Posterior vena cava (tissue), 2 donors: Measurements from ENCODE around the gene LRBA. TPM values are rescaled to one million over a fixed set of nuclear protein-coding genes. Genes with fewer than 3 reads are reported as not detected.
"Not testable (repeated sequence)": the region's sequence is repeated elsewhere in the genome, so short reads cannot be mapped to it uniquely, and the experiment has no call there.

Experiments
- DNase-seq: peaks from one replicate; pipeline ENCODE4 v3.0.0-alpha.2; 2020; ENCODE audit warnings: low spot score
- intact Hi-C, 2 donors: fragments of 100-400 bp; cut with DNase I; formaldehyde crosslinking; loops; one replicate each; pipeline versions ENCODE4 v1.14.1 to v1.14.2; 2022 to 2023
- total RNA-seq, 2 donors: library from RNA; stranded (reverse); fragmentation: NEBNext Ultra II Directional; extraction: Animal tissue kit (Norgen Biotek cat#: 25700); gene quantifications; one replicate each; pipeline ENCODE4 v1.2.1, GENCODE V29; 2021
- donor health status: DM: yes; HTN: yes; CAD: no.
- donor health status: DM: yes; HTN: yes; CAD: no.

LRBA gene
- total RNA-seq, 2 donors from 2014 or later, result 21.0 to 23.0 TPM

GRCh38 chr4:150952167-150952845 is 62.8 kb downstream of the LRBA start:
- no peak for DNase-seq
- intact Hi-C loops, result no loop called here

DNA sequence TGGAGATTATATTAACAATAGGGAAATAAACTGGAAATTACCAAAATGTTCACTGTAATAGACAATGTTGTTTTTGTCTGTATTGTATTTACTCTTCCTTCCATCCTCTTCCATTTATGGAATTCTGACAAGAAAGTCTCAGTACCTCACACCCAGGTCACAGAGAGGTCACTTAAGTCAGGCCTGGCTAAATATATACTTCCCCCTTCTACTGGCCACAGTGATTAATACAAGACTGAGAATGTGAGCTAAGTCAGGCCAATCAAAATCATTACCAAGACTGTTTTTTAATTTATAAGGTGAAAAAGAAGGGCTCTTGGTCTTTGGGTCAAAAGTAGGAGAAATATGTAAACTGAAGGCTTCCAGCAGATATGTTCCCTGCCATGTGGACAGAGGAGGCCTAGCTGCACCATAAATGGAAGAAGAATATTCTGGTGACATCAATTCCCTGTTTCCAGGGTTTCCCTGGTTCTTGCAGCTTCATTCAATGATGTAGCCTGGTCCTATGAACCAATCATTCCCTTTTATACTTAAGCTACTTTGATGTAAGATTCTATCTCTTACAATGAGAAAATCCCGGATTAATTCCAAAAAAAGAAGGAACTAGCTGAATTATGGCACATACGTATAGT is 64.3 kb downstream of the LRBA start:
- DNase-seq, result no peak
- intact Hi-C loops, result no loop called here

DNA sequence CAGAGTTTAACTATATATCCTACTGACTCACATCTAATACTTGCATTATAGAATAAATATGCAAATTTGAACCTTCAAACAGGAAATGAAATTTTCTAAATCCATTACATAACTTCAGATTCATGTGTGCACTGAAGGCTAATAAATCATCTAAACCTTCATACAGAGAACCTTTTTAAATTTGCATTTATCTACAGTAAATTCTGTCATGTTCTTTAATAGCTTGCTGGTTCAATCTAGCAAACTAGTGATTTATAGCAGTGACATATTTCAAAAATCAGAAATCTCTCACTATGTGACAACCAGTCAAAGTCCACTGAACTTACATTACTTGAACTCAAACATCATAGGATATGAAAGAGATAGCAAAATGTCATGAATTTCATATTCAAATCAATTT is 65.1 kb downstream of the LRBA start:
- intact Hi-C loops, result no loop called here

DNA sequence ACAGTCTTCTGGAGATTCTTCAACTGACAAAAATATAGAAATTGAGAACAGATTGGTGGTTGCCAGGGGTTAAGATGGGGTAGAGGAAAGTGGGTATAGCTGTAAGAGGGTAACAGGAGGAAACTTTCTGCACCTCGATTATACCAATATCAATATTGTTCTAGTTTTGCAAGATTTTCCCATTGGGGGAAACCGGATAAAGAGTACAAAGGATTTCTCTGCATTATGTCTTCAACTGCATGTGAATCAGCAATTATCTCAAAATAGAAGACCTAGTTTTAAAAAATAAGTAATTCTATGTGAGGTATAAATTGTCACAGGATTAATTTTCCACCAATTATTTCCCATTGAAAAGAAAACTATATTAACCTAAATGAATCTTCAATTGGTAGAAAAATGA is 65.7 kb downstream of the LRBA start:
- intact Hi-C loops, result no loop called here
- no peak for DNase-seq

More for the DNA sequence above, 65.1 kb downstream of the LRBA start:
- DNase-seq, result no peak

DNA sequence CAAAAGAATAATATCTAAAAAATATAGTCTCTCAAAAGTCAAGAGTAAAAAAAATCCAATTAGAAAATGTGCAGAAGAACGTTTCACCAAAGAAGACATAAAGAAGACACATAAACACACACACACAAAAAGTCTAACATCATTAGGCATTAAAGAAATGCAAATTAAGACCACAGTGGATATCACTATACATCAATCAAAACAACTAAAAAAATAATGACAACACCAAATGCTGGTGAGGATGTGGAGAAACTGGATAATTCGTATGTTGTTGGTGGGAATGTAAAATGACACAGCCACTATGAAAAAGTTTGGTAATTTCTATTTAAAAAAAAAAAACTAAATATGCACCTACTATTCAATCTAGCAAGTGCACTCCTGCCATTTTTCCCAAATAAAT is 66.4 kb downstream of the LRBA start:
- intact Hi-C loops, result no loop called here
- no peak for DNase-seq

GRCh38 chr4:150948074-150948473 is 67.0 kb downstream of the LRBA start:
- DNase-seq, result no peak
- intact Hi-C loops, result no loop called here

DNA sequence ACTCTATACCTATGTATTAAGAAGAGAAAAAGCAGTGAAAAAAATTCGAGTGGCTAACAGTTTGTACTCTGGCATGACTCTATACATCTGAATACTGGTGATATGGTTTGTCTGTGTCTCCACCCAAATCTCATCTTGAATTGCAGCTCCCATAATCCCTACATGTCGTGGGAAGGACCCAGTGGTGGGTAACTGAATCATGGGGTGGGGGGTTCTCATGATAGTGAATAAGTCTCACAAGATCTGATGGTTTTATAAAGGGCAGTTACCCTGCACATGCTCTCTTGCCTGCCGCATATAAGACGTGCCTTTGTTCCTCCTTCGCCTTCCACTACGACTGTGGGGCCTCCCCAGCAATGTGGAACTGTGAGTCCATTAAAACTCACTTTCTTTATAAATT is 70.4 kb downstream of the LRBA start:
- intact Hi-C loops, result no loop called here
- no peak for DNase-seq

GRCh38 chr4:150943818-150944217 is 71.3 kb downstream of the LRBA start:
- intact Hi-C loops, result no loop called here

GRCh38 chr4:150943126-150943525 is 72.0 kb downstream of the LRBA start:
- intact Hi-C loops, result no loop called here
- no peak for DNase-seq

More at GRCh38 chr4:150943818-150944217, 71.3 kb downstream of the LRBA start:
- DNase-seq, result no peak

- intact Hi-C loops, result no loop called here
- DNase-seq, result no peak
Observed at GRCh38 chr4:150942539-150942938, 72.5 kb downstream of the LRBA start.

DNA sequence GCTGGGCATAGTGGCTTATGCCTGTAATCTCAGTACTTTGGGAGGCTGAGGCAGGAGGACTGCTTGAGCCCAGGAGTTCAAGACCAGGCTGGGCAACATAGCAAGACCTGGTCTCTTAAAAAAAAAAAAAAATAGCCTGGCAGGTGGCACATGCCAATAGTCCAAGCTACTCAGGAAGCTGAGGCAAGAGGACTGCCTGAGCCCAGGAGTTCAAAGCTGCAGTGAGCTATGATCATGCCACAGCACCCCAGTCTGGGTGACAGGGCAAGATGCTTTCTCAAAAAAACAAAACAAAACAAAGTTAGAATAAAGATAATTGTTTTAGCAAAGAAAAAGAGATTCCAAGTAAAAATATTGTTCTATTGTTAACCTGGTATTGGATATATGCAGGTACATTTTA is 75.0 kb downstream of the LRBA start:
- intact Hi-C loops, result no loop called here
- DNase-seq, result no peak

DNA sequence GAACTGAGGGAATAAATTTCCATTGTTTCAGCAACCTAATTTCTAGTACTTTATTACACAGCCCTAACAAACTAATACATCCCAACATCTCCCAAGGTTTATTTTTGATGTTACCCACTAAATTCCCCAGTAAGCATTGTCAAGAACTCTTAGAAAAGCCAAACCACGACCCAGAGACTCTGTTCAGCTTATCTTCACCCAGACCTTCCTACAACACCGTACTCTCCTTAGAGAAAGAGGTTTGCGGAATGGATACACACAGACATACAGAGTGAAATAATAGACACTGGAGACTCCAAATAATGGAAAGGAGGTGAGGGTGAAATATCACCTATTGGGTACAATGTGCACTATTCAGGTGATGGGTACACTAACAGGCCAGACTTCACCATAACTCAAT is 75.6 kb downstream of the LRBA start:
- no peak for DNase-seq
- intact Hi-C loops, result no loop called here

DNA sequence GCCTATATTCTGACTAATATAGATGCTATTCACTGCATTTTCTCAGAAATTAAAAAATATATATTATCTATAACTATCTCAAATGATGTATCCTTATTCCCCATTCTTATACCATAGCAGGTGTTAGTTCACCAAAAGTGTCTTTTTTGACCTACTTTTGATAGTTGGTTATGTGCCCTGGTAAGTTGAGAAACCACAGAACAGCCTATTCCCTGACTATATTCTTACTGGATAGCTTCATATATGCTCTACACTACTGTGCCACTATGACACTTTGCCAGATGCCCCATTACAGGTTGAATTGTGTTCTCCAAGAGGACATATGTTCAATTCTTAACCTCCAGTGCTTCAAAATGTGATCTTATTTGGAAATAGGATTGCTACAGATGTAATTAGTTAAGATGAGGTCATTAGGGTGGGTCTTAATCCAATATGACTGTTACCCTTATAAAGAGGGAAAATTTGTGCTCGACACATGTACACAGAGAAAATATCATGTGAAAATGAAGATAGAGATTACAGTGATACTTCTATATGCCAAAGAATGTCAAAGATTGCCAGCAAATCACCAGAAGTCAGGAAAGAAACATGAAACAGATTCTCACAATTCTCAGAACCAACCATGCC is 76.1 kb downstream of the LRBA start:
- no peak for DNase-seq
- intact Hi-C loops, result no loop called here

- intact Hi-C loops, result no loop called here
- DNase-seq, result no peak
Observed at GRCh38 chr4:150938417-150938816, 76.7 kb downstream of the LRBA start.

GRCh38 chr4:150934022-150934421 is 81.1 kb downstream of the LRBA start:
- intact Hi-C loops, result no loop called here
- no peak for DNase-seq

GRCh38 chr4:150931796-150932195 is 83.3 kb downstream of the LRBA start:
- DNase-seq, result no peak
- intact Hi-C loops, result no loop called here

DNA sequence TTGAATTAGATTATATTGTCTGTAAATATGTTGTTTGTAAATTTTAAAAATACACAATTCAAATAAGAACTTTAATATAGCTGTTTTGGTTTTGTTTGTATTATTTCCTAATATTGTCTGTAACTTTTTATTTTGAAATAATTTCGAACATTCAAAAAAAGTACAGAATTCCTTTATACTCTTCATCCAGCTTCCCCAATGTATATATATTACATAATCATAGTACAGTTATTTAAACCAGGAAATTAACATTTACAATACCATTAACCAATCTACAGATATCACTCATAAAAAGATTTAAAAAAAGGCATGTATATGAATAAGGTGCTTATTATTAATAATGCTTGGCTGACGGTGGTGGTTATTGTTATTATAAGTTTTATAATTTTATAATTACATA is 84.1 kb downstream of the LRBA start:
- DNase-seq, result no peak
- intact Hi-C loops, result no loop called here

DNA sequence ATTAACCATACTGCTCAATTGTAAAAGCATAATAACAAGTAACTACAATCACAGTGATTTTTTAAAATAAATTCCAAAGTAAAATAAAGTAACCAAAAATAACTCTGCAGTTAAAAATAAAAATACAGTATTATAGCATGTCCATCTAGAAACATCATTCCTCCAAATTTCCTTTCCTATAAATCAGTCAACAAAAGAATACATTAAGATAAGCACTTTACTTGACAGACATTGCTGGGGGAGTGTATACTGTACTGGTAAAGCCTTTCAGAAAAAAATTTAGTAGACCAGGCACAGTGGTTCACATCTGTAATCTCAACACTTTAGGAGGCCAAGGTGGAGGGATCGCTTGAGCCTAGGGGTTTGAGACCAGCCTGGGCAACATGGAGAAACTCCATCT is 91.1 kb downstream of the LRBA start:
- no peak for DNase-seq
- intact Hi-C loops, result no loop called here

GRCh38 chr4:150921486-150921885 is 93.6 kb downstream of the LRBA start:
- DNase-seq, intact Hi-C loops: not testable (repeated sequence)

DNA sequence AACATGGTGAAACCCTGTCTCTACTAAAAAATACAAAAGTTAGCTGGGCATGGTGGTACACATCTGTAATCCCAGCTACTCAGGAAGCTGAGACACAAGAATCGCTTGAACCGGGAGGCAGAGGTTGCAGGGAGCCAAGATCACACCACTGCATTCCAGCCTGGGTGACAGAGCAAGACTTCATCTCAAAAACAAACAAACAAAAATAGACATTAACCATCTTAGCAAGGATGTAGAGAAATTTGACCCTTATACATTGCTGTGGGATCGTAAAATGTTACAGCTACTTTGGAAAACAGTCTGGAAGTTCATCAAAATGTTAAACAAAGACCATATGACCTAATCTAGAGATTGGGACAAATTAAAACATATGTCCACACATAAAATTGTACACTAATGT is 96.5 kb downstream of the LRBA start:
- DNase-seq, result not testable (repeated sequence)

GRCh38 chr4:150911326-150911725 is 103.8 kb downstream of the LRBA start:
- intact Hi-C loops, result no loop called here
- no peak for DNase-seq

More for the DNA sequence above, 96.5 kb downstream of the LRBA start:
- intact Hi-C loops, result not testable (repeated sequence)
